HTR-8/SVneo (cell line): ENCODE data around the gene NHLH1.

Source experiments
- DNase-seq: peaks from one replicate; pipeline ENCODE4 v3.0.0; 2011; ENCODE audit warnings: low spot score, mixed read lengths; ENCODE audit not compliant: insufficient read length
- FAIRE-seq: peaks from 2 replicates; lab custom pipeline; 2011; peaks lifted over from hg19 to GRCh38; lab: Jason Lieb, UNC

The NHLH1 gene

GRCh38 chr1:160366731-160367515 is at the start of gene NHLH1:
NHLH1 (plus strand) TSS chr1:160367071; CDS start chr1:160370732, 3,661 bp downstream.
- no peak for FAIRE-seq

GRCh38 chr1:160322831-160323230 is 44.0 kb upstream of the NHLH1 start:
- FAIRE-seq (no peak), DNase-seq (no peak)

More at GRCh38 chr1:160366731-160367515, at the start of gene NHLH1:
- DNase-seq = no peak

GRCh38 chr1:160325252-160325651 is 41.6 kb upstream of the NHLH1 start:
- no peak for FAIRE-seq
- no peak for DNase-seq

GRCh38 chr1:160326418-160326817 is 40.5 kb upstream of the NHLH1 start:
- FAIRE-seq = no peak
- DNase-seq = no peak

GRCh38 chr1:160328184-160328583 is 38.7 kb upstream of the NHLH1 start:
- FAIRE-seq (no peak), DNase-seq (no peak)

- DNase-seq (no peak), FAIRE-seq (no peak)
Measured at GRCh38 chr1:160330119-160330518, 36.8 kb upstream of the NHLH1 start.

GRCh38 chr1:160332516-160332915 is 34.4 kb upstream of the NHLH1 start:
- no peak for DNase-seq
- no peak for FAIRE-seq

- DNase-seq (no peak), FAIRE-seq (no peak)
Measured at GRCh38 chr1:160338580-160338979, 28.3 kb upstream of the NHLH1 start.

- FAIRE-seq = no peak
Measured at GRCh38 chr1:160340146-160340545, 26.7 kb upstream of the NHLH1 start.

GRCh38 chr1:160340866-160341265 is 26.0 kb upstream of the NHLH1 start:
- no peak for FAIRE-seq

More at GRCh38 chr1:160340146-160340545, 26.7 kb upstream of the NHLH1 start:
- no peak for DNase-seq

GRCh38 chr1:160342526-160342925 is 24.3 kb upstream of the NHLH1 start:
- DNase-seq (no peak), FAIRE-seq (no peak)

More at GRCh38 chr1:160340866-160341265, 26.0 kb upstream of the NHLH1 start:
- no peak for DNase-seq

GRCh38 chr1:160342953-160343869 is 23.7 kb upstream of the NHLH1 start, which contains the start of the genes COPA and NCSTN:
COPA (minus strand) TSS chr1:160343250; CDS start chr1:160343170, 80 bp downstream.
NCSTN (plus strand) TSS chr1:160343383; CDS start chr1:160343397, 14 bp downstream.
- no peak for FAIRE-seq
- peak; percentile 81 for DNase-seq

- DNase-seq (no peak), FAIRE-seq (no peak)
Measured at GRCh38 chr1:160344241-160344640, 22.6 kb upstream of the NHLH1 start.

GRCh38 chr1:160344936-160345335 is 21.9 kb upstream of the NHLH1 start:
- FAIRE-seq = no peak
- no peak for DNase-seq

GRCh38 chr1:160346463-160346862 is 20.4 kb upstream of the NHLH1 start:
- DNase-seq = no peak

GRCh38 chr1:160346958-160347357 is 19.9 kb upstream of the NHLH1 start:
- FAIRE-seq = no peak
- DNase-seq = no peak

More at GRCh38 chr1:160346463-160346862, 20.4 kb upstream of the NHLH1 start:
- no peak for FAIRE-seq

- no peak for FAIRE-seq
- no peak for DNase-seq
Measured at GRCh38 chr1:160351629-160352028, 15.2 kb upstream of the NHLH1 start.

- FAIRE-seq (no peak), DNase-seq (no peak)
Measured at GRCh38 chr1:160352555-160352954, 14.3 kb upstream of the NHLH1 start.

- FAIRE-seq (no peak), DNase-seq (no peak)
Measured at GRCh38 chr1:160353223-160353622, 13.6 kb upstream of the NHLH1 start.

GRCh38 chr1:160354388-160354985 is 12.4 kb upstream of the NHLH1 start:
- FAIRE-seq = no peak
- DNase-seq = no peak
